ENCODE results near the gene NLRP7.
"Not testable (repeated sequence)": the region's sequence is repeated elsewhere in the genome, so short reads cannot be mapped to it uniquely, and the experiment has no call there.

The NLRP7 gene

GRCh38 chr19:54919646-54920563 lies 27.4 kb downstream of the NLRP7 start:
- not testable (repeated sequence) for DNase-seq (ENCODE audit: low read depth in 2 of 2)

DNA sequence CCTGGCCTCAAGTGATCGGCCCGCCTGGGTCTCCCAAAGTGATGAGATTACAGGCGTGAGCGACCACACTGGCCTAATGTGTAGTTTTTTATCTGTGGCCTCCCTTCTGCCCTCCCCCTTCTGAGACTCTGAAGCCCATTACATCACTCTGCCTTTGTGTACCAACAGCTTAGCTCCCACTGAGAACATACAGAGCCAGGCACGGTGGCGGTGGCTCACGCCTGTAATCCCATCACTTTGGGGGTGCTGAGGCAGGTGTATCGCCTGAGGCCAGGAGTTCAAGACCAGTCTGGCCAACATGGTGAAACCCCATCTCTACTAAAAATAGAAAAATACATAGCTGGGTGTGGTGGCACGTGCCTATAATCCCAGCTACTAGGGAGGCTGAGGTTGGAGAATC lies 28.8 kb downstream of the NLRP7 start:
- DNase-seq (ENCODE audit: low read depth in 2 of 2) = no peak

GRCh38 chr19:54916822-54917221 lies 30.5 kb downstream of the NLRP7 start:
- DNase-seq (ENCODE audit: low read depth in 2 of 2) = no peak

GRCh38 chr19:54907899-54908298 lies 39.4 kb downstream of the NLRP7 start:
- DNase-seq (ENCODE audit: low read depth in 2 of 2) = not testable (repeated sequence)

DNA sequence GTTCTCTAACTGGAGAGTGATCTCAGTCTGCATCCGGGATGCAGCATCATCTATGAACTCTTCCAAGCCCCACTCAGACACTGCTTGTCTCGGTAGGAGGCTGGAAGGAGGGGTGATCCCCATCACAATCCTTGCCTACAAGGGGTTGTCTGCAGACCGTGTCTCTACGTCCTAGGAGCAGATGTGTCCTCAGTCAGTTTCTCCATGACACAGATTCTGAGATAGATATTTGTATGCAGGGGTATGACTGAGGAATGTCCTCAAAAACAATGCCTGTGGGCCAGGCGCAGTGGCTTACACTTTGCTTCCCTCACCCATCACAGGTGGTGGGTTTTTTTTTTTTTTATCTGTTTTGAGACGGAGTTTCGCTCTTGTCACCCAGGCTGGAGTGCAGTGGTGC lies 40.5 kb downstream of the NLRP7 start:
- DNase-seq (ENCODE audit: low read depth in 2 of 2) = no peak

DNA sequence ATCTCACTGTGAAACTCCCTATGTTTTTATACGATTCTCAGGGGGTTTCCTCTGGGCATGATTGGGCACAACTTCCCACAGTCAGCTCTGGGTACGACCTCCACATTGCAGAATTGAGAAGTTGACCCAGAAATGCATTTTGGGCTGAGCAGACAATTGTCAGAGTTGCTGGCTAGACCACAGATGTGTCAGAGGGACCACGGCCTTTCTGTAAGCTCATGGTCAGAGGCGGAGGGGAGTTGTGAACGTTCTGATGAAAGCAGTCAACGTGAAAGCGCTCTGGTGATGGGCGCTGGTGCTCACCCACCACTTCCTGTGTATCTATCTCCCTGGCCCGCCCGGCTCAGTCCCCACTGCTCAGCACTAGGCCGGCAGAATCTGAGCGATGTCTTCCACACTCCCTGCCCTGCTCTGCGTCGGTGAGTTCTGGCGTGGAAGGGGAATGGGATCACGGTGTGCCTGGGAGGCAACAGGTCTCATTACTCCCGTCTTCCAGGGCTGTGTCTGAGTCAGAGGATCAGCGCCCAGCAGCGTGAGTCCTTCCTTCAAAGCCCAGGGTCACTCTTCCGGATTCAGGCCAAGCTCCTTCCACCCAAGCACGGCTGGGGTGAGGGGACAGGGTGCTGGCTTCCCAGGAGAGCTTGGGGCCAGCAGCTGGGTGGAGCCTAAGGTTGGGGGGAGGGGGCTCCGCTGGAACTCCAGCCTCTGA lies 41.4 kb downstream of the NLRP7 start, which contains the start of gene NCR1:
Gene NCR1, plus strand, starts transcription at position 346 of the 709 bp plus-strand sequence. Its CDS starts 40 bp downstream, at position 386.
- DNase-seq (ENCODE audit: low read depth in 2 of 2) = peak; percentile 3 to 20

DNA sequence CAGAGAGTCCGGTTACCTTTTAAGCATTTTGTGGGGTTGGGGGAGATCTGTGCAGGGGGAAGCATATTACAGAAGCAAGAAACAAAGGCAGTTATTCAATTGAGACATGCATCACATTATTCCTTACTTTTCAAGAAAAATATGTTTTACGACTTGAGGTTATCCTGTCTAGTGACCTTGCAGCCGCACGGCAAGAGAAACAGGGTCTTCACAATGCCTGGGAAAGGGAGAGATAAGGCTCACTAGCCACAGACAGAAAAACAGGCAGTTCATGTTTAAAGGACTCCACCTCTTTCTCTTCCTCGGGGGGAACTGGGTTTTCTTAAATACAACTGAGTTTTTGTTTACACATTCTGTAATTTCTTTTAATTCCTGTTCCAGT lies 41.9 kb downstream of the NLRP7 start:
- no peak for DNase-seq (ENCODE audit: low read depth in 2 of 2)

DNA sequence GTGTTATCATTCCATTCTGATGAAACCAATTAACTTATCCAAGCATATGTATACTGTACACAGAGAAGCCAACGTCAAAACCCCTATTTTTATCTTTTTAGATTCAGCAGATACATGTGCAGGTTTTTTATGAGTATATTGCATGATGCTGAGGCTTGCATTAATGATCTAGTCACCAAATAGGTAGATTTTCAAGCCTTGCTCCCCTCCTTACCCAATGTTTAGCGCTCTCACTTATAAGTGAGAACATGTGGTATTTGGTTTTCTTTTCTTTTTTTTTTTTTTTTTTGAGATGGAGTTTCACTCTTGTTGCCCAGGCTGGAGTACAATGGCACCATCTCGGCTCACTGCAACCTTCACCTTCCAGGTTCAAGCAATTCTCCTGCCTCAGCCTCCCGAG lies 43.1 kb downstream of the NLRP7 start:
- not testable (repeated sequence) for DNase-seq (ENCODE audit: low read depth in 2 of 2)

DNA sequence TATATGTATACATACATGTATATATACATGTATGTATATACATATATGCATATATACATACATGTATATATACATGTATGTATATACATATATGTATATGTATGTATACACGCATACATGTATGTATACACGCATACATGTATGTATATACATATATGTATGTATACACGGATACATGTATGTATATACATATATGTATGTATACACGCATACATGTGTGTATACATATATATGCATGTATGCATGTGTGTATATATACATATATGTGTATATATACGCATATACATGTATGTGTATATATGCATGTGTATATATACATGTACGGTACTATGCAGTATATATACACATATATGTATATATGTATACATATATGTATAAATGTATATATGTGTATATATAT lies 44.0 kb downstream of the NLRP7 start:
- DNase-seq (ENCODE audit: low read depth in 2 of 2) = no peak

DNA sequence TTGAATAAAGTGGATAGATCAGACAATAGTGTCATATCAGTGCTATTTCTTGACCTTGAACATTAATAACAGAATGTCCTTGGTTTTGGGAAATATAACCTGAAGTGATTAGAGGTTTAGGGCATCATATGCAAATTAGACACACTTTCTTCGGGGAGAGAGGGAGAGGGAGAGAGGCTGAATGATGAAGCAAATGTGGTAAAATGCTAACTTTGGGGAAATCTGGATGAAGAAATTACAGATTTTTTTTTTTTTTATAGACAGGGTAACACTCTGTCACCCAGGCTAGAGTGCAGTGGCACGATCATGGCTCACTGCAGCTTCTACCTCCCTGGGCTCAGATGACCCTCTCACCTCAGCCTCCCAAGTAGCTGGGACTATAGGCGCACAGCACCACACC lies 45.3 kb downstream of the NLRP7 start:
- no peak for DNase-seq (ENCODE audit: low read depth in 2 of 2)

DNA sequence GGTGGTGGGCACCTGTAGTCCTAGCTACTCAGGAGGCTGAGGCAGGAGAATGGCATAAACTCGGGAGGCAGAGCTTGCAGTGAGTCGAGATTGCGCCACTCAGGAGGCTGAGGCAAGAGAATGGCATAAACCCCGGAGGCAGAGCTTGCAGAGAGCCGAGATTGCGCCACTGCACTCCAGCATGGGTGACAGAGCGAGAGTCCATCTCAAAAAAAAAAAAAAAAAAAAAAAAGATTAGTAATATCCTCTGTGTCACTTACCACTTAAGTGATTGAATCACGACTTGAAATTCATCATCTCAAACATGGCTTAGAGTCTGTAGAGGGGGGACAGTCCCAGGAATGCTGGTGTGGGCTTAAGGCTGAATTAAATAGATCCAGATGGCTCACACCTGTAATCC lies 46.2 kb downstream of the NLRP7 start:
- DNase-seq (ENCODE audit: low read depth in 2 of 2) = not testable (repeated sequence)

GRCh38 chr19:54899646-54900045 lies 47.7 kb downstream of the NLRP7 start:
- DNase-seq (ENCODE audit: low read depth in 2 of 2) = not testable (repeated sequence)

- not testable (repeated sequence) for DNase-seq (ENCODE audit: low read depth in 2 of 2)
Observed at GRCh38 chr19:54898685-54899084, 48.6 kb downstream of the NLRP7 start.

DNA sequence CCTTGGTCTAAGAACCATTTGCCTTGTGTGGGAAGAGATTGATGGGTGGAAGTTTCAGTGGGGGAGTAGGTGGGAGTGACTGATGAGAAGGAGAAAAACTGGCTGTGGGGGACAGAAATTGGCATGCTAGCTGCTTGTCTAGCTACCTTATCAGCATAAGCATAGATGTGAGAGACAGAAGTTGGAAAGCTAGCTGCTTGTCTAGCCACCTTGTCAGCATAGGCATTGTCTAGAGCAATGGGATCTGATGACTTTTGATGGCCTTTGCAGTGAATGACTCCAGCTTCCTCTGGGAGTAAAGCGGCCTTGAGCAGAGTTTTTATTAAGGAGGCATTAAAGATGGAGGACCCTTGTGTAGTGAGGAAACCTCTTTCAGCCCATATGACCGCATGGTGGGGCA lies 51.3 kb downstream of the NLRP7 start:
- DNase-seq (ENCODE audit: low read depth in 2 of 2) = no peak

DNA sequence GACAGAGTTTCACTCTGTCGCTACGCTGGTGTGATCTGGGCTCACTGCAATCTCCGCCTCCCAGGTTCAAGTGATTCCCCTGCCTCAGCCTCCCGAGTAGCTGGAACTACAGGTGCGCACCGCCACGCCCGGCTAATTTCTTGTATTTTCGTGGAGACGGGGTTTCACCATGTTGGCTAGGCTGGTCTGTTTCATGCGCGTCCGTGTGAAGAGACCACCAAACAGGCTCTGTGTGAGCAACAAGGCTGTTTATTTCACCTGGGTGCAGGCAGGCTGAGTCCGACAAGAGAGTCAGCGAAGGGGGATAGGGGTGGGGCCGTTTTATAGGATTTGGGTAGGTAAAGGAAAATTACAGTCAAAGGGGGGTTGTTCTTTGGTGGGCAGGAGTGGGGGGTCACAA lies 53.2 kb downstream of the NLRP7 start:
- not testable (repeated sequence) for DNase-seq (ENCODE audit: low read depth in 2 of 2)

DNA sequence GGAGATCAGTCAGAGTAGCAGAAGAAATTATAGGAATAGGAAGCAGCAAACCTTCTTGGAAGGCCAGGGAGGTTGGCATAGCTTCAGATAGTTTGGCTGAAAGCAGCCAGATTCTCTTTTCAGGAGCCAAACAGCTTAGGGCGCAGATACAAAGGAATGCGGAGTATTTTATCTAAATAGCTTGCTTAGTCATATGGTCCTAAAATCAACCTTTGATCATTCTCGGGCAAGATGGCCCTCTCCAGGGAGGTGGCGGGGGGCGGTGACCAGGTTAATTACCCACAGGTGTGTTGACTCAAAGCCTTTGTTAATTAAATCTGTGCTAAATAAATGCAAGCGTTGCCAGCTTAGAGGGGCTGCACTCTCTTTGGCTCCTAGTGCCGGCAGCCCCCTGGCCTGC lies 53.9 kb downstream of the NLRP7 start:
- DNase-seq (ENCODE audit: low read depth in 2 of 2) = no peak

DNA sequence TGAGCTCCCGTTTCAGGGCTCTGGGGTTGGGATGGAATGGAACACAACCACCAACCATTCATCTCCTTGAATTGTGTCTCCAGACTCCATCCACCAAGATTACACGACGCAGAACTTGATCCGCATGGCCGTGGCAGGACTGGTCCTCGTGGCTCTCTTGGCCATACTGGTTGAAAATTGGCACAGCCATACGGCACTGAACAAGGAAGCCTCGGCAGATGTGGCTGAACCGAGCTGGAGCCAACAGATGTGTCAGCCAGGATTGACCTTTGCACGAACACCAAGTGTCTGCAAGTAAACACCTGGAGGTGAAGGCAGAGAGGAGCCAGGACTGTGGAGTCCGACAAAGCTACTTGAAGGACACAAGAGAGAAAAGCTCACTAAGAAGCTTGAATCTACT lies 57.8 kb downstream of the NLRP7 start:
- DNase-seq (ENCODE audit: low read depth in 2 of 2) = no peak

DNA sequence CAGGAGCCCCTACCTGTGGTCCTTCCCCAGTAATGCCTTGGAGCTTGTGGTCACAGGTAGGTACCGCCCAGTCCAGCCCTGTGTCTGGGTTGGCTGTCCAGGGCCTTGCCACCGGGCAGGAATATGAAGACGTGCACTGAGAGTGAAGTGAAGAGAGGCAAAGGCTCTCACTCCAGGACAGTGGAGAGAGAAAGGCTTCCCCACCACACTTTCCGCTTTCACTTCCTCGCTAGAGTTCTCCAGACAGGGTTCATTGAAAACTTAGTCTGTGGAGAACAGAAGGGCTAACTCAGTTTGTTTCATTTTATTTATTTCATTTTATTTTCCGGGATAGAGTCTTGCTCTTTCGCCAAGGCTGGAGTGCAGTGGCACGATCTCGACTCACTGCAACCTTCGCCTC lies 59.1 kb downstream of the NLRP7 start:
- no peak for DNase-seq (ENCODE audit: low read depth in 2 of 2)

DNA sequence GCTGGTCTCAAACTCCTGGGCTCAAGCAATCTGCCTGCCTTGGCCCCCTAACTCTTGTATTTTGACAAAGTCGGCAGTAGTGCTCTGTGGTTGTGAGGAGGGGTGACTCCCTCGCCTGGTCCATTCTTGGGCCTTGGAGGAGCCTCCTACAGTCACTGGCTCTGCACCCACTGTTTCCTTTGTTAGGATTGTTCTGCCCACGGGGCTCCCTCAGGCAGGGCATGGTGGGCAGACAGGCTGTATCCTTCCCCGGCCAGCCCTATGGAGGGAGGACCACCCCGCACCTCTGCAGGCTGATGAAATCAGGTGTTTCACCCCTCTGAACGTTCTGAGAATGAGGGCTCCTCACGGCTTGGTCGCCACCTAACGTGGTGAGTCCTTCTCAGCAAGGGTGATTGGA lies 64.1 kb downstream of the NLRP7 start:
- DNase-seq (ENCODE audit: low read depth in 2 of 2) = no peak

GRCh38 chr19:54882758-54883157 lies 64.6 kb downstream of the NLRP7 start:
- DNase-seq (ENCODE audit: low read depth in 2 of 2) = no peak

DNA sequence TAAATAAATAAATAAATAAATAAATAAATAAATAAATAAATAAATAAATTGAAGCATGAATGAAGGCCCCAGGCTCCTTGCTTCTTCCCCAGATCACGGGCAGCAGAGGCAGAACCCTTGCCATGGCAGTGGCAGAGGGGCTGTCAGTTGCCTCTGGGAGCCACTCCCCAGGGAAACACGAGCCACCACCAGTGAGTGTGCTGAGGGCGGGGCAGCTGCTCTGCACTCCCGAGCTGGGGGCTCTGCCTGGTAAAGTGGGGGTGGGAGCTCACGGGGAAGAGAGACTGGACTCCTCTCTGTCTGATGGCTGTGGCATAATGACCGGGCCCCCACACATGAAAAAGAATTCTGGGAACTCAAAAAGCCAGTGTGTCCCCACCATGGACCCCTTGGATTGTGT lies 65.4 kb downstream of the NLRP7 start:
- no peak for DNase-seq (ENCODE audit: low read depth in 2 of 2)

DNA sequence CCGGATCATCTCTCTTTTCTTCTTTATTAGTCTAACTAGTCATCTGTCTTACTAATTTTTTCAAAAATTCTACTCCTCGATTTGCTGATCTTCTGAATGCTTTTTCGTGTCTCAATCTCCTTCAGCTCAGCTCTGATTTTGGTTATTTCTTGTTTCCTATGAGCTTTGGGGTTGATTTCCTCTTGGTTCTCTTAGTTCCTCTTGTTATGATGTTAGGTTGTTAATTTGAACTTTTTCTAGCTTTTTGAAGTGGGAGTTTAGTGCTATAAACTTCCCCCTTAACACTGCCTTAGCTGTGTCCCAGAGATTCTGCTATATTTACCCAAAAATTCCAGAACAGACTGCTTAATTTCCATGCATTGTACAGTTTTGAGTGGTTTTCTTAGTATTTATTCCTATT lies 69.9 kb downstream of the NLRP7 start:
- no peak for DNase-seq (ENCODE audit: low read depth in 2 of 2)

GRCh38 chr19:54875506-54875905 lies 71.8 kb downstream of the NLRP7 start:
- DNase-seq (ENCODE audit: low read depth in 2 of 2) = no peak

Data from stimulated activated CD8-positive, alpha-beta memory T cell treated with anti-CD3 and anti-CD28 coated beads, Interleukin-15, amount 100 ng/mL, for 48 hours (primary cell).